Caco-2 (cell line): ENCODE results near the gene ACTL8. TPM values are rescaled to one million over a fixed set of nuclear protein-coding genes. Genes with fewer than 3 reads are reported as not detected.

Experiments
- BruUV-seq: library from RNA; stranded (reverse); fragments of 400-500 nt; replicated peaks from 2 replicates; lab custom pipeline; 2021; lab: Mats Ljungman, UMichigan
- CTCF ChIA-PET: fragments of 300-600 bp; sonication (Branson Sonifier 250); formaldehyde crosslinking; loops from one replicate; lab custom pipeline; 2022; ENCODE audit warnings: antibody characterized with exemption; lab: Charles Lee
- POLR2A ChIA-PET: fragments of 300-600 bp; sonication (Branson Sonifier 250); formaldehyde crosslinking; loops from one replicate; lab custom pipeline; 2022; ENCODE audit warnings: antibody characterized with exemption; lab: Charles Lee
- DNase-seq, 2 experiments: peaks; one replicate each; pipeline versions ENCODE4 v3.0.0 to v3.0.0-alpha.2; 2020 to 2022
- H3K27me3 ChIP-seq: replicated peaks from 2 replicates; pipeline ENCODE4 v1.6.0; 2011; ENCODE audit warnings: low read length; ENCODE audit not compliant: control insufficient read depth, insufficient read depth
- H3K36me3 ChIP-seq: 2 replicates; pipeline ENCODE4 v1.5.1; 2011; ENCODE audit warnings: low read length; ENCODE audit not compliant: control insufficient read depth, insufficient read depth
- H3K4me1 ChIP-seq: fragments of 250-450 bp; sonication (Bioruptor Pico); 2 replicates; pipeline ENCODE4 v1.5.1; 2020; ENCODE audit warnings: mild to moderate bottlenecking
- H3K4me3 ChIP-seq: 2 replicates; pipeline ENCODE4 v1.5.1; 2011; ENCODE audit warnings: low read depth, mild to moderate bottlenecking, control low read depth, low read length
- H3K9me3 ChIP-seq: fragments of 250-450 bp; sonication (Bioruptor Pico); 2 replicates; pipeline ENCODE4 v1.5.1; 2020; ENCODE audit warnings: mild to moderate bottlenecking, moderate library complexity
- H3K27ac Mint-ChIP-seq: one replicate; pipeline ENCODE4 v1.8.0; 2022; ENCODE audit warnings: mixed read lengths; ENCODE audit not compliant: unreplicated experiment
- H3K27me3 Mint-ChIP-seq: one replicate; pipeline ENCODE4 v1.8.0; 2022; ENCODE audit warnings: mixed read lengths; ENCODE audit not compliant: insufficient read depth, unreplicated experiment
- H3K36me3 Mint-ChIP-seq: one replicate; pipeline ENCODE4 v1.8.0; 2022; ENCODE audit warnings: mild to moderate bottlenecking, mixed read lengths; ENCODE audit not compliant: insufficient read depth, unreplicated experiment
- H3K4me1 Mint-ChIP-seq: one replicate; pipeline ENCODE4 v1.8.0; 2022; ENCODE audit warnings: low read depth, mixed read lengths; ENCODE audit not compliant: unreplicated experiment
- H3K4me3 Mint-ChIP-seq: one replicate; pipeline ENCODE4 v1.8.0; 2022; ENCODE audit warnings: mild to moderate bottlenecking, moderate library complexity, mixed read lengths; ENCODE audit not compliant: unreplicated experiment
- H3K9me3 Mint-ChIP-seq: one replicate; pipeline ENCODE4 v1.8.0; 2022; ENCODE audit warnings: mixed read lengths; ENCODE audit not compliant: unreplicated experiment
- CTCF ChIP-seq, 2 experiments: fragments of 200-600 bp in 1 of 2; IDR thresholded peaks; 1 replicate in 1 of 2; 2 replicates in 1 of 2; pipeline versions ENCODE4 v1.5.1 to v1.8.0; 2011 to 2022; ENCODE audit warnings: antibody characterized with exemption in 1 of 2, control low read depth in 1 of 2, inconsistent platforms in 1 of 2, low read depth in 1 of 2, low read length in 1 of 2, mild to moderate bottlenecking in 1 of 2, moderate library complexity in 1 of 2; ENCODE audit not compliant: insufficient read depth in 1 of 2, severe bottlenecking in 1 of 2, unreplicated experiment in 1 of 2
- intact Hi-C: fragments of 100-400 bp; cut with micrococcal nuclease; formaldehyde crosslinking; loops from one replicate; pipeline ENCODE4 v1.10.0; 2022; ENCODE audit not compliant: unreplicated experiment
- total RNA-seq: library from RNA; stranded (reverse); gene quantifications from 2 replicates; pipeline ENCODE4 v1.2.3, GENCODE V29; 2022

The ACTL8 gene
- total RNA-seq, 1 experiment from 2014 or later: 79.3 TPM

DNA sequence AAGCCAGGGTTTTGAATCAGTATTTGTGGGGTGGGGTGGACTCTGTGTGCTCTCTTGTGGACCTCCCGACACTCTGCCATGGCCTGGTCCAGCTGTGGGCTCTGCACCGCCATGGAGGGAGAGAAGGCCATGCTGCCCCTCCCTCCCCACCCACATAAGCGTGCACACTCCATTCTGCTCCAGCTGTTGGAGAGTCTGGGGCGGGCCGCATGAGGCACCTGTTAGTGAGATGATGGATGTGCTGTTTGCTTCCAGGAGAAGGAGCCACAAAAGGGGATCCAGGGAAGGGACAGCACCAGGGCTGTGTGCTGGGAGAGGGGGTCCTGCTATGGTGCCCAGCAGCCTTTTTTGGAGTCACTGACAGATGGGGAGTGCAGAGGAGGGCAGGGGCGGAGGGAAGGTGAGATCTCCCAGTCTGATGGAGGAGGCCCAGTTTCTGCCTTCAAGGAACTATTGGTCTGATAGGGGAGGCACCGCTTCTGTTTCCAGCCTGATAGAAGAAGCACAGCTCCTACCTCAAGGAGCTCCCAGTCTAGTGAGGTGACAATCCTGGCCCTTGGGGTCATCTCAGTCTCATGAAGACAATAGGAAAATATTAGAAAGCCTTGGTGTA is 101.5 kb downstream of the ACTL8 start:
- H3K9me3 ChIP-seq: no peaks in the 10 kb centered on the region
- no peaks in the 10 kb centered on the region for H3K27me3 ChIP-seq
- no peaks in the 10 kb centered on the region for H3K36me3 ChIP-seq
- intact Hi-C loops: no loop called here
- ChIA-PET POLR2A (no interaction called here), CTCF (no interaction called here)
- Mint-ChIP-seq H3K36me3 (no peaks in the 10 kb centered on the region), H3K27me3 (no peaks in the 10 kb centered on the region), H3K27ac (no peak overlapping the region), H3K9me3 (no peaks in the 10 kb centered on the region), H3K4me1 (no peaks in the 10 kb centered on the region), H3K4me3 (no peak overlapping the region)
- no peak overlapping the region for H3K4me3 ChIP-seq
- no peaks in the 10 kb centered on the region for H3K4me1 ChIP-seq
- no TSS peak for BruUV-seq
- DNase-seq: no peak
- TF ChIP-seq CTCF (IDR thresholded peaks at IDR 0.05; ENCODE audit: insufficient read depth in 1 of 2, low read depth in 1 of 2, low read length in 1 of 2, severe bottlenecking in 1 of 2, unreplicated experiment in 1 of 2): no peak

DNA sequence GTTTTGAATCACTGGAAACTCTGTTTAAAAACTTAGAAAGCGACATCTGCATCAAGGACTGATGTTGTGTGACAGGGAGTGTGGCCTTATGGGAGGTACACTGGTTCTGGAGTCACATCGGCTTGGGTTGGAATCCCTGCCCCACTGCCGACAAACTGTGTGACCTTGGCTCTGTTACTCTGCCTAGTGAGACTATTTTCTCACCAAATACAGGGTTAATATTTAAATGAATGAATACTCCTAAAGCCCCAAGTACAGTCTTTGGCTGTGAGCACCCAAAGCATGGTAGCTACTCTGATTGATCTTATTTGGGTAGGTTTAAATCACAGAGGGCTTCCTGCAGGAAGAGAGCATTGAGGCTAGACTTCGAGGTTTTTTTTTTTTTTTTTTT is 102.0 kb downstream of the ACTL8 start:
- no peaks in the 10 kb centered on the region for H3K27me3 ChIP-seq
- no peak overlapping the region for H3K27ac Mint-ChIP-seq
- POLR2A ChIA-PET: no interaction called here
- TF ChIP-seq CTCF (IDR thresholded peaks at IDR 0.05; ENCODE audit: insufficient read depth in 1 of 2, low read depth in 1 of 2, low read length in 1 of 2, severe bottlenecking in 1 of 2, unreplicated experiment in 1 of 2): no peak
- intact Hi-C loops: no loop called here
- no peaks in the 10 kb centered on the region for H3K9me3 Mint-ChIP-seq
- no peaks in the 10 kb centered on the region for H3K36me3 ChIP-seq
- BruUV-seq: no TSS peak
- H3K4me1 Mint-ChIP-seq: no peaks in the 10 kb centered on the region
- H3K9me3 ChIP-seq: no peaks in the 10 kb centered on the region
- H3K4me1 ChIP-seq: no peaks in the 10 kb centered on the region
- H3K4me3 Mint-ChIP-seq: no peak overlapping the region
- no peaks in the 10 kb centered on the region for H3K27me3 Mint-ChIP-seq
- CTCF ChIA-PET: no interaction called here
- DNase-seq: no peak
- no peaks in the 10 kb centered on the region for H3K36me3 Mint-ChIP-seq
- H3K4me3 ChIP-seq: no peak overlapping the region

DNA sequence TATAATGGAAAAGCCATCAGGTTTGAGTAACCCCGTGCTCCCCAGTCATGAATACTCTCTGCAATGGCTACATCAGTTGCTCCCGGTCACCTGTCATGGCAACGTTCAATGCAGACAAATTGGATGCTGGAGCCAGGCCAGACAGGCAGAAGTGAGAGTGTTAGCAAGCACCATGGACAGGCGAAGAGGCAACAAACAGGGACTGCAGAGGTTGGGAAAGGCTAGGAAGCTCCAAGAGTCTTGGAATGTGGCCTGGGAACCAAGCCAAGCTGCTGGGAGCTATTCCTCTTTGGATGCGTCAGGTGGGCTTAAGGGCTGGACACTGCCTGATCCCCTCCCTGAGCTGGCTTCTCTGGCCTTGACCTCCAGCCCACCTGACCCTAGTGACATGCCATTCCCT is 102.9 kb downstream of the ACTL8 start:
- H3K9me3 ChIP-seq: no peaks in the 10 kb centered on the region
- no peaks in the 10 kb centered on the region for H3K27me3 ChIP-seq
- no peaks in the 10 kb centered on the region for H3K27me3 Mint-ChIP-seq
- H3K9me3 Mint-ChIP-seq: no peaks in the 10 kb centered on the region
- ChIA-PET CTCF (no interaction called here), POLR2A (no interaction called here)
- TF ChIP-seq CTCF (IDR thresholded peaks at IDR 0.05; ENCODE audit: insufficient read depth in 1 of 2, low read depth in 1 of 2, low read length in 1 of 2, severe bottlenecking in 1 of 2, unreplicated experiment in 1 of 2): no peak
- intact Hi-C loops: no loop called here
- H3K4me1 ChIP-seq: no peaks in the 10 kb centered on the region
- no peaks in the 10 kb centered on the region for H3K36me3 Mint-ChIP-seq
- no peak overlapping the region for H3K4me3 ChIP-seq
- H3K4me3 Mint-ChIP-seq: no peak overlapping the region
- BruUV-seq: no TSS peak
- H3K4me1 Mint-ChIP-seq: no peaks in the 10 kb centered on the region
- DNase-seq: no peak
- H3K27ac Mint-ChIP-seq: no peak overlapping the region
- no peaks in the 10 kb centered on the region for H3K36me3 ChIP-seq
